Keratinocyte (primary cell): Measurements from ENCODE around the gene ZSCAN31. TPM values are rescaled to one million over a fixed set of nuclear protein-coding genes. Genes with fewer than 3 reads are reported as not detected.
"Not testable (repeated sequence)": the region's sequence is repeated elsewhere in the genome, so short reads cannot be mapped to it uniquely, and the experiment has no call there.

Experiments used
- DNase-seq: peaks from one replicate; pipeline ENCODE4 v3.0.0-alpha.2; 2011; ENCODE audit warnings: low read depth, missing footprints, low spot score
- FAIRE-seq: peaks from 2 replicates; lab custom pipeline; 2011; peaks lifted over from hg19 to GRCh38; lab: Jason Lieb, UNC
- H2AFZ ChIP-seq: 2 replicates; pipeline ENCODE4 v1.6.0; 2012; ENCODE audit warnings: low read length, control low read depth, inconsistent platforms; ENCODE audit not compliant: control insufficient read depth
- H3K27ac ChIP-seq: 2 replicates; pipeline ENCODE4 v1.5.1; 2011; ENCODE audit warnings: low read length; ENCODE audit not compliant: control insufficient read depth, insufficient read depth
- H3K27me3 ChIP-seq: 3 replicates; pipeline ENCODE4 v1.6.0; 2011; ENCODE audit warnings: low read length; ENCODE audit not compliant: control insufficient read depth, insufficient read depth; ENCODE audit errors: extremely low read depth
- H3K36me3 ChIP-seq, 2 experiments: 2 replicates in 1 of 2; 3 replicates in 1 of 2; pipeline ENCODE4 v1.5.1; 2011; ENCODE audit warnings: low read length in 2 of 2, mild to moderate bottlenecking in 1 of 2; ENCODE audit not compliant: control insufficient read depth in 2 of 2, insufficient read depth in 2 of 2; ENCODE audit errors: extremely low read depth in 1 of 2
- H3K4me1 ChIP-seq: 3 replicates; pipeline ENCODE4 v1.5.1; 2011; ENCODE audit warnings: low read length; ENCODE audit not compliant: control insufficient read depth, insufficient read depth; ENCODE audit errors: extremely low read depth
- H3K4me2 ChIP-seq: 3 replicates; pipeline ENCODE4 v1.6.0; 2011; ENCODE audit warnings: low read depth, low read length; ENCODE audit not compliant: control insufficient read depth, insufficient read depth; ENCODE audit errors: extremely low read depth
- H3K4me3 ChIP-seq, 3 experiments: fragments of 200-600 bp in 1 of 3; sonication (generic) in 1 of 3; 2 replicates in 2 of 3; 3 replicates in 1 of 3; pipeline ENCODE4 v1.5.1; 2011 to 2016; ENCODE audit warnings: low read length in 3 of 3, mild to moderate bottlenecking in 3 of 3, control low read depth in 2 of 3, inconsistent platforms in 1 of 3, low read depth in 1 of 3, mixed read lengths in 1 of 3, mixed run types in 1 of 3, moderate library complexity in 1 of 3; ENCODE audit not compliant: control insufficient read depth in 2 of 3, insufficient read depth in 2 of 3; ENCODE audit errors: extremely low read depth in 1 of 3
- H3K79me2 ChIP-seq: 2 replicates; pipeline ENCODE4 v1.6.0; 2012; ENCODE audit warnings: low read length; ENCODE audit not compliant: control insufficient read depth, insufficient read depth
- H3K9ac ChIP-seq: 3 replicates; pipeline ENCODE4 v1.6.0; 2011; ENCODE audit warnings: low read length; ENCODE audit not compliant: control insufficient read depth, insufficient read depth; ENCODE audit errors: extremely low read depth
- H3K9me1 ChIP-seq: 3 replicates; pipeline ENCODE4 v1.6.0; 2011; ENCODE audit warnings: low read length; ENCODE audit not compliant: control insufficient read depth, insufficient read depth; ENCODE audit errors: extremely low read depth
- H3K9me3 ChIP-seq: 2 replicates; pipeline ENCODE4 v1.5.1; 2012; ENCODE audit warnings: low read depth, low read length; ENCODE audit not compliant: control insufficient read depth
- H4K20me1 ChIP-seq: 3 replicates; pipeline ENCODE4 v1.6.0; 2011; ENCODE audit warnings: low read length; ENCODE audit not compliant: control insufficient read depth, insufficient read depth; ENCODE audit errors: extremely low read depth
- CTCF ChIP-seq, 3 experiments: IDR thresholded peaks in 1 of 3; conservative IDR thresholded peaks in 1 of 3; optimal IDR thresholded peaks in 1 of 3; 2 replicates in 2 of 3; 3 replicates in 1 of 3; pipeline versions ENCODE3 to v1.5.1; 2011; ENCODE audit warnings: low read length in 3 of 3, mild to moderate bottlenecking in 3 of 3, moderate library complexity in 2 of 3, control low read depth in 1 of 3, inconsistent platforms in 1 of 3; ENCODE audit not compliant: insufficient read depth in 2 of 3; ENCODE audit errors: extremely low read depth in 1 of 3
- EZH2 ChIP-seq: IDR thresholded peaks from one replicate; pipeline ENCODE4 v1.6.1; 2012; ENCODE audit warnings: inconsistent platforms, mild to moderate bottlenecking, low read length, moderate library complexity
- dilution Hi-C: fragments of 300-500 bp; cut with MboI; formaldehyde crosslinking; loops from one replicate; pipeline ENCODE4 v1.7.0; 2020; ENCODE audit warnings: low sequenced_read_pairs; ENCODE audit not compliant: extremely low pct_ligation_motif_present
- polyA plus RNA-seq, 5 experiments: library from polyadenylated mRNA; depleted of rRNA in 3 of 5; stranded (reverse) in 3 of 5; stranded (forward) in 1 of 5; unstranded in 1 of 5; fragments of >200 nt; gene quantifications; 1 replicate in 1 of 5; 2 replicates in 3 of 5; 3 replicates in 1 of 5; pipeline versions ENCODE4 v1.2.1 to v1.2.3, GENCODE V29; 2011 to 2012; ENCODE audit warnings: missing spikeins in 2 of 5, low read depth in 1 of 5, low replicate concordance in 1 of 5

ZSCAN31 gene
- polyA plus RNA-seq, 1 donor (not counting 4 experiments of a cell fraction or from before 2014, with no cell fraction given) = 14.4 TPM

GRCh38 chr6:28323813-28324424 is 12.0 kb downstream of the ZSCAN31 start:
- FAIRE-seq = no peak
- dilution Hi-C loops = no loop called here

GRCh38 chr6:28322661-28323060 is 13.3 kb downstream of the ZSCAN31 start:
- no peak for TF ChIP-seq EZH2
- TF ChIP-seq CTCF (optimal IDR thresholded peaks at IDR 0.05 in 1 of 3, IDR thresholded peaks at IDR 0.05 in 1 of 3, conservative IDR thresholded peaks at IDR 0.05 in 1 of 3; ENCODE audit: extremely low read depth in 1 of 3, insufficient read depth in 2 of 3, low read length in 3 of 3) = no peak
- no peaks in the 10 kb centered on the region for H3K4me1 ChIP-seq
- FAIRE-seq = no peak

More at GRCh38 chr6:28323813-28324424, 12.0 kb downstream of the ZSCAN31 start:
- no peak overlapping the region for H3K9ac ChIP-seq
- no peak overlapping the region for H3K4me2 ChIP-seq
- no peaks in the 10 kb centered on the region for H3K79me2 ChIP-seq
- TF ChIP-seq CTCF (optimal IDR thresholded peaks at IDR 0.05 in 1 of 3, IDR thresholded peaks at IDR 0.05 in 1 of 3, conservative IDR thresholded peaks at IDR 0.05 in 1 of 3; ENCODE audit: extremely low read depth in 1 of 3, insufficient read depth in 2 of 3, low read length in 3 of 3) = no peak
- TF ChIP-seq EZH2 = no peak
- no peak overlapping the region for H3K27ac ChIP-seq
- peaks cover 13% of the 10 kb centered on the region for H3K9me3 ChIP-seq
- H3K4me3 ChIP-seq = no peak overlapping the region
- H3K9me1 ChIP-seq = no peaks in the 10 kb centered on the region
- no peak overlapping the region for H2AFZ ChIP-seq
- H4K20me1 ChIP-seq = no peaks in the 10 kb centered on the region
- DNase-seq = no peak
- peaks cover 3 to 11% of the 10 kb centered on the region in 2 experiments for H3K36me3 ChIP-seq
- H3K27me3 ChIP-seq = no peaks in the 10 kb centered on the region
- no peaks in the 10 kb centered on the region for H3K4me1 ChIP-seq

GRCh38 chr6:28317866-28318265 is 18.1 kb downstream of the ZSCAN31 start:
- H3K4me2 ChIP-seq, FAIRE-seq, H3K4me1 ChIP-seq, H3K27ac ChIP-seq, H3K79me2 ChIP-seq, DNase-seq, H3K4me3 ChIP-seq, H4K20me1 ChIP-seq, H3K9ac ChIP-seq, H3K36me3 ChIP-seq, dilution Hi-C loops, H2AFZ ChIP-seq, H3K9me1 ChIP-seq, H3K9me3 ChIP-seq, H3K27me3 ChIP-seq: not testable (repeated sequence)

More at GRCh38 chr6:28322661-28323060, 13.3 kb downstream of the ZSCAN31 start:
- H3K27ac ChIP-seq = no peak overlapping the region
- no peaks in the 10 kb centered on the region for H3K9me1 ChIP-seq
- H2AFZ ChIP-seq = no peak overlapping the region
- no peaks in the 10 kb centered on the region for H3K27me3 ChIP-seq
- H3K4me3 ChIP-seq = no peak overlapping the region
- H3K4me2 ChIP-seq = no peak overlapping the region
- no peaks in the 10 kb centered on the region for H4K20me1 ChIP-seq
- no peak for DNase-seq
- H3K36me3 ChIP-seq = peaks cover 3 to 11% of the 10 kb centered on the region in 2 experiments
- H3K9me3 ChIP-seq = peaks cover 13% of the 10 kb centered on the region
- dilution Hi-C loops = no loop called here
- no peaks in the 10 kb centered on the region for H3K79me2 ChIP-seq
- no peak overlapping the region for H3K9ac ChIP-seq
